Epithelial cell of proximal tubule (primary cell): ENCODE results near the gene USB1. TPM values are rescaled to one million over a fixed set of nuclear protein-coding genes. Genes with fewer than 3 reads are reported as not detected.
"Not testable (repeated sequence)": the region's sequence is repeated elsewhere in the genome, so short reads cannot be mapped to it uniquely, and the experiment has no call there.

Source experiments
- DNase-seq: peaks from one replicate; pipeline ENCODE4 v3.0.0-alpha.2; 2011; ENCODE audit warnings: low read depth
- H3K4me3 ChIP-seq: 2 replicates; pipeline ENCODE4 v1.5.1; 2011; ENCODE audit warnings: low read depth, mild to moderate bottlenecking, low read length
- CTCF ChIP-seq: conservative IDR thresholded peaks from 2 replicates; pipeline ENCODE4 v1.5.1; 2012; ENCODE audit warnings: low read depth, mild to moderate bottlenecking, low read length
- total RNA-seq: library from RNA; depleted of rRNA; stranded (reverse); fragments of >200 nt; gene quantifications from 2 replicates; pipeline ENCODE4 v1.2.3, GENCODE V29; 2015

USB1 gene
- total RNA-seq, 1 donor from 2014 or later: 31.2 TPM

DNA sequence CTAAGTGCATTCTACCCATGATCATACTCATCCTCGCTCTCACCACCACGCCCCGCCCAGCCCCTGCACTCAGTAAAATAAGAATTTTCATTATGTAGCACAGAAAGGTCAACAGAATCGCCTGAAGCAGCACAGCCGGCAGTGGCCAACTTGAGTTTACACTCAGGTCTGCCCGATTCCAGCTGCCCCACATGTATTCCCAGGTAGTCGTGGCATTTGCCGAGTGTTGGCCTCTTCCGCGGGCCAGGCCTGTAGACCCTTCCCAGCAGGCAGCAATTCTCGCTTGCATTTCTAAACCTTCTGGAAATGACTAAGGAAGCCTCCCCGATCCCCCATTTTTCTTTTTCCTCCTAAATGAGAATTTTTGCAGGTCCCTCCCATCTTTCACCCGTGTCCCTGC, 30.9 kb upstream of the USB1 start:
- DNase-seq: no peak
- H3K4me3 ChIP-seq: no peak overlapping the region

DNA sequence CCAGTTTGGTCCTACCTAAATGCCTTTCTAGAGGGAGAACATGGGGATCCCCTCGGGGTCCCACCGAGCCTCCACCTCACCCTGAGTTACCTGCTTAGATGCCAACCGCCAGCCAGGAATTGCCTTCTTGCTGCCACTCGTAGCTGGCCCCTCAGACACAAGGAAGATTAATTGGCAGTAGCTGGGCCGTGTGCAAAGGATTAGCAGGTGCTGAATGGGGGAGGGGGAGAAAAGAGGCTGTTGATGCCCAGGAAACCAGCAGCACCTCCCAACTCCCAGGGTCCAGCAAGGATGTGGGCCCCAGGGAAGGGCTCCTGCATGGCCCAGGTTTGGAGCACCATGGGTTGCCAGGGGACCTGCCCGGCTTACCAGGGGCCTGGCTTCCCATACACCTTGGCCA, 30.2 kb upstream of the USB1 start, which contains the start of gene CNGB1:
TSS of gene CNGB1 (minus strand) at position 159 of the 400 bp plus-strand sequence. CDS start 3,842 bp downstream, outside the sequence.
- no peak for DNase-seq
- no peak within 1 kb of the TSS for H3K4me3 ChIP-seq
- TF ChIP-seq CTCF: no peak

More for the DNA sequence above, 30.9 kb upstream of the USB1 start:
- no peak for TF ChIP-seq CTCF

GRCh38 chr16:57971848-57972247, 29.4 kb upstream of the USB1 start:
- H3K4me3 ChIP-seq: no peak overlapping the region
- DNase-seq: no peak
- TF ChIP-seq CTCF: no peak

DNA sequence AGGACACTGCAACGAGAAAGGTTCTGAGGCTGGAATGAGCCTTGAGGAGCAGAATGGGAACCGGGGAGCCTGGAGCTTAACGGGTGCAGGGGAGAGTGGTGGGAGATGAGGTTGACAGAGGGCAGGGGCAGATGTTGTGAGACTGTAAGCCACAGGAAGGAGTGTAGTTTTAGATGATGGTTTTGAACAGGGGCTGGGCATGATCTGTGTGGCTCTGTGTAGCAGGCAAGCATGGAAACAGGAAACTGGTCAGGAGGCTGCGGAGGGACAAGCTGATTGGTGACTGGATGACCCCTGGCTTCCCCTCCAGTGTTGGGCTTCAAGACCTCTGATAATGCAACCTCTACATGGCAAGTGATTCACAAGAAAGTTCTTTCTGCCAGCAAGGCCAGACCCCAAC, 28.9 kb upstream of the USB1 start:
- DNase-seq: no peak
- no peak overlapping the region for H3K4me3 ChIP-seq
- TF ChIP-seq CTCF: no peak

- DNase-seq: no peak
- no peak for TF ChIP-seq CTCF
- H3K4me3 ChIP-seq: no peak overlapping the region
Measured at GRCh38 chr16:57976331-57976796, 24.8 kb upstream of the USB1 start.

DNA sequence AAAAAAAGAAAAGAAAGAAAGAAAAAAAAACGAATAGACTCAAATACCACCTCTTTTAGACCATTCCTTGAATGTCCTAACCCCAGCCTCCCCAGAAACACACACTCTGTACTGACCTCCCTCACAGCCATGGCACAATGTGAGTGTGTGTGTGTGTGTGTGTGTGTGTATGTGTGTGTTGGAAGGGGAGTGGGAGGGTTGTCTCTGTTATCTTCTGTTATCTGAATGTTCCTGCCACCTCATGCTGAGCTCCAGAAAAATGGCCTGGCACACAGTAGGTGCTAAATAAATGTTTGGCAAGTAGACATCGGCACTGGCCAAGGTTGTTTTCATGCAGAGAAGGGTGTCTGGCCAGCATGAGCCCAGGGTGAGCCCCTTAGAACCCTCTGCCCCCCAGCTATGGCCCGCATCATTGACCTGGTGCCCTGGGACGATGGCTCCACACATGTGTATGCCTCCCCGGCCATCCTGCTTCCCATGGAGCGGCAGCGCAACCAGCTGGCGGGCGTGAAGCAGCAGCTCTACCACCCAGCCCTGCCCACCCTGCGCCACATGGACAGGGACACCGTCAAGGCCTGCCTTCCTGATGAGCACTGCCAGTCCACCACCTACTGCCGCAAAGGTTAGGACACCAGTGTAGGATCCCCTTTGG, 23.7 kb upstream of the USB1 start:
- no peak for DNase-seq
- no peak for TF ChIP-seq CTCF
- no peak overlapping the region for H3K4me3 ChIP-seq

DNA sequence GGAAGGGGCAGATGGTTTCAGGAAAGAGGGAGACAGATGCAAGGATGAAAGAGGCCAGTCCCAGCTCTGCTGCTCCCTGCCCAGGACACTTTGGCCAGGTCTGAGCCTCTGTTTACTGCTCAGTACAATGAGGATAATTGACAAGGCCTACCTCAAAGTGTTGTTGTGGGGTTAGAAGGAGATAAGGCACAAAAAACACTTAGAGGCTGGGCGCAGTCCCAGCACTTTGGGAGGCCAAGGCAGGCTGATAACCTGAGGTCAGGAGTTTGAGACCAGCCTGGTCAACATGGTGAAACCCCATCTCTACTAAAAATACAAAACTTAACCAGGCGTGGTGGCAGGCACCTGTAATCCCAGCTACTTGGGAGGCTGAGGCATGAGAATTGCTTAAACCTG, 23.1 kb upstream of the USB1 start:
- H3K4me3 ChIP-seq, DNase-seq: not testable (repeated sequence)
